Lower leg skin (tissue), 3 donors: ENCODE results near the gene SLC2A4.

Experiments
- POLR2A ChIP-seq, 2 donors: fragments of 450-650 bp; IDR thresholded peaks; one replicate each; pipeline ENCODE4 v1.6.1; 2016 to 2017; ENCODE audit warnings: antibody characterized with exemption in 2 of 2, mild to moderate bottlenecking in 1 of 2, moderate library complexity in 1 of 2
- TF ChIP-seq, protein P1 (sequence below), 3 donors: fragments of 450-650 bp; IDR thresholded peaks; one replicate each; pipeline ENCODE4 v1.5.1; 2016; ENCODE audit warnings: antibody characterized with exemption in 3 of 3, mild to moderate bottlenecking in 3 of 3, moderate library complexity in 2 of 3

GRCh38 chr17:7329374-7329996 is 48.0 kb downstream of the SLC2A4 start:
- TF ChIP-seq POLR2A (IDR thresholded peaks at IDR 0.05) = peak in 1 of 2 donors; percentile 61
- TF ChIP-seq, protein P1, sequence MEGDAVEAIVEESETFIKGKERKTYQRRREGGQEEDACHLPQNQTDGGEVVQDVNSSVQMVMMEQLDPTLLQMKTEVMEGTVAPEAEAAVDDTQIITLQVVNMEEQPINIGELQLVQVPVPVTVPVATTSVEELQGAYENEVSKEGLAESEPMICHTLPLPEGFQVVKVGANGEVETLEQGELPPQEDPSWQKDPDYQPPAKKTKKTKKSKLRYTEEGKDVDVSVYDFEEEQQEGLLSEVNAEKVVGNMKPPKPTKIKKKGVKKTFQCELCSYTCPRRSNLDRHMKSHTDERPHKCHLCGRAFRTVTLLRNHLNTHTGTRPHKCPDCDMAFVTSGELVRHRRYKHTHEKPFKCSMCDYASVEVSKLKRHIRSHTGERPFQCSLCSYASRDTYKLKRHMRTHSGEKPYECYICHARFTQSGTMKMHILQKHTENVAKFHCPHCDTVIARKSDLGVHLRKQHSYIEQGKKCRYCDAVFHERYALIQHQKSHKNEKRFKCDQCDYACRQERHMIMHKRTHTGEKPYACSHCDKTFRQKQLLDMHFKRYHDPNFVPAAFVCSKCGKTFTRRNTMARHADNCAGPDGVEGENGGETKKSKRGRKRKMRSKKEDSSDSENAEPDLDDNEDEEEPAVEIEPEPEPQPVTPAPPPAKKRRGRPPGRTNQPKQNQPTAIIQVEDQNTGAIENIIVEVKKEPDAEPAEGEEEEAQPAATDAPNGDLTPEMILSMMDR (IDR thresholded peaks at IDR 0.05) = no peak
